ENCODE data around the gene TUSC1.

- no peak for TF ChIP-seq POLR2A (IDR thresholded peaks at IDR 0.05; ENCODE audit: extremely low read depth, insufficient read length)
- TF ChIP-seq CTCF (IDR thresholded peaks at IDR 0.05; ENCODE audit: low read depth, low read length), result no peak
- TF ChIP-seq MAX (IDR thresholded peaks at IDR 0.05; ENCODE audit: low read depth, low read length), result no peak
Observed at GRCh38 chr9:25629231-25629630, 49.0 kb downstream of the TUSC1 start.

Data from NB4 (cell line).